Fibroblast of skin of right biceps (primary cell): ENCODE data around the gene LRRC49.
A peak's percentile ranks its signal among the peaks of the same experiment; 100 is the strongest.
"Not testable (repeated sequence)": the region's sequence is repeated elsewhere in the genome, so short reads cannot be mapped to it uniquely, and the experiment has no call there.

Source experiments
- DNase-seq: peaks from one replicate; pipeline ENCODE4 v3.0.0-alpha.2; 2013

The LRRC49 gene

DNA sequence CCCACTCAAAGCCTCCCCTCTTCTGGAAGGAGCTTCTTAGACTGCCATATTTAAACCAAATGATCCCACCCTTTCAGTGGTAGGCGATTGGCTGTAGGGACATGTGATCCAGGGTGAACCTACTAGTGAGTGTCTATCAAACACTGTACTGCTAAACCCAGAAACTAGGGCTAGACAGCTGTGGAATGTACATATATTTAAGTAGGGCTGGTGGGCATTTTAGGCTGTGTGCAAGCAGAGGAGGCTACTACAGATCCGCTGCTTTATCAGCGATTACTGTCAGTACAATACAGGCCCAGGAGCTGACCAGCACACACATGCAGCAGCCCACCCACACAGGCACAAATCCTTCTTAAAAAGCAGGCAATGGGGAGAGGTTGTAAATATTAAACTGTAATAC, 23.3 kb upstream of the LRRC49 start:
- no peak for DNase-seq

DNA sequence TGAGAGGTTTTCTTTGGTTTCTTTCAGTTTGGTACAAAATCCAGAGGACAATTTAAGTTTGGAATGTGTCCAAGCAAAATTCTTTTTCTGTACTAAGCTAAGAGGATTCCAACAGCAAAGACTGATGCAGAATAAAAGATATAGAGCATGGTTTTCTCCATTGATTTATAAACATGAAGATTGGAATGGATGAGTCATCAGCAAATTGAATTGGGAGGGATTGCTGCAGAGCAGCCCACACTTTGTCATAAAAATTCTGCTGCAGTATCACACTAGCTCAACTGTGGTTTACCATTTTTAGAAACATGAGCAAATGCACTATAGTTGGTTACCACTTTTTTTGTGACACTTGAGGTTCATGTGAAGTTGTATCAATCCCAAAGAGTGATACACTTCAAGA, 22.6 kb upstream of the LRRC49 start:
- DNase-seq = peak; percentile 91

DNA sequence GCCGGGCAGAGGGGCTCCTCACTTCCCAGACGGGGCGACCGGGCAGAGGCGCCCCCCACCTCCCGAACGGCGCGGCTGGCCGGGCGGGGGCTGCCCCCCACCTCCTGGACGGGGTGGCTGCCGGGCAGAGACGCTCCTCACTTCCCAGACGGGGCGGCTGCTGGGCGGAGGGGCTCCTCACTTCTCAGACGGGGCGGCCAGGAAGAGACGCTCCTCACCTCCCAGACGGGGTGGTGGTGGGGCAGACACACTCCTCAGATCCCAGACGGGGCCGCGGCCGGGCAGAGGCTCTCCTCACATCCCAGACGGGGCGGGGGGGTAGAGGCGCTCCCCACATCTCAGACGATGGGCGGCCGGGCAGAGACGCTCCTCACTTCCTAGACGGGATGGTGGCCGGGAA, 21.1 kb upstream of the LRRC49 start:
- DNase-seq = not testable (repeated sequence)

DNA sequence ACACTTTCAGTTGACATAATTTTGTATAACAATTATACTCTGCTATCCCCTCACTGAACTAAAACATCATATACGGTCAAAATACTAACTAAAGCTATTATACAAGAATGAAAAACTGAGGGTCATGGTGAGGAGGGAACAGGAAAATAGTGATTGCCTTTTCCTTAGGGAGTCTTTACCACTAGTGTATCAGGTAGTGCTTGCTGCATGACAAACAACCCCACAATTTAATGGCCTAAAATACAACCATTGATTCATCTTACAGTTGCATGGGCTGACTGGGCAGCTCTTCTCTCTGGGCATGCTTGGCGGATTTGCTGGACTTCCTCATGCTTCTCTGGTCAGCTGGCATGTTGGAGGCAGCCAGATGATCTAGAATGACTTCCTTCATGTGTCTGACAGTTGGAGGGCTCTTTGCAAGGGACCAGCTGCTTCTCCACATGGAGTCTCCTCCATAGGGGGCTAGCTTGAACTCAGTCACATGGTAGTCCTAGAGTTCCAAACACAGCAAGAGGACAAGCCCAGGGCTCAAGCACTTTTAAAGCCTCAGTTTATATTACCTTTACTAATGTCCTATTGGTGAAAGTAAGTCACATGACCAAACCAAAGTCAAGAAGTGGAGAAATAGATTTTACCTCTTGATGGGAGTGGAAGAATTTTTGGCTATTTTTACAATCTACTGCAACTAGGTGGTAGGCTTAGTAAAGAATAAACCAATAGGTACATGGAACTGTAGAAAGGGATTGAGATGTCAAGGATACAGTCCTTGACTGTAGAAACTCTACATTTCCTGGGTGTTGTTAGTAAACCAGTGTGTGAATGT, 19.2 kb upstream of the LRRC49 start:
- no peak for DNase-seq

DNA sequence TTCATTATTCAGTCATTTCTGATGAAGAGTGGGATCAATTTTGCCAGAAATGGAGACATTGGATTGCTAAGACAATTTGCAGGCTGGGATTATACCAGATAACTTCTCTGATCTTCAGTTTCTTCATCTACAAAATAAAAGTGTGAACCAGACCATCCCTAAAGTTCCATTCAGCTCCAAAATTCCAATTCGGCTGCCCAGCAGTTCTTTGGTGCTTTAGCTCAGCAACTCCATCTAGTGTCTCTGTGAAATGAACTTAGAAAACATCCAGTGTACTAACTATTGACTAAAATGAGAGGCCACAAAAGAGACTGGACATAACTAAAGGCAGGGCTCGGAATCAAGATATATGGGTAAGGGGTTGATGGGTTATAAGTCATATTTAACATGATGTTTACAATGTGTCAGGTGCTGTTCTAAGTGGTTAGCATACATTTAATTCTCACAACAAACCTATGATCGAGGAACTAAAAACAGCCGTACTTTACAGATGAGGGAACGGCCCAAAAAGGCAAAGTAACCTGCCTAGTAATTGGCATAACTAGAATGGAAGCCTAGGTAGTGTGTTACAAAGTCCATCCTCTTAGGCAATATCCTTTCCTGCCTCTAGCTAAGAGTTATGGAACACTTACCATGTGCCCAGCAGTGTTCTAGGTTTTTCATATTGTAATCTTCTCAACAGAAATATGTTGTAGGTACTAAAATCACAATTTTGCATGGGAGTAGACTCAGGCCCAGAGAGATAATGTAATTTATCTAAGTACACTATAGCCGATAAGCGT, 17.4 kb upstream of the LRRC49 start:
- peak; percentile 51 for DNase-seq

DNA sequence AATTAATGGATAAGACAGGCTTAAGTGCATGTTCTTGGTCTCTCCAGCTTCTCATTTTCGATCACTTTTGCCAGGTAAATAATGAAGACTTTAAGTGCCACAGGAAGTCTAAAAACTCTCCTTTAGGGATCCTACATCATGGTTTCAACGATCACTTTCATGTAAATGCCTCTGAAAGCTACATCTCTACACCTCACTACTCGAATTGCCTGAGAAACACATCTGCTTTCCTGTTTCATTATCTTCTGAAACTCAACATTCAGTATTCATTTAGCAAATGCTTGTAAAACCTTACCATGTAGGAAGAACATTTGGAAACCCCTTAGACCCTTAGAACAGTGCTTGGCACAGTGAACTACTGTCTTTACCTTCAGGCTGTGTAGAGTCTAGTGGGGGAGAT, 16.6 kb upstream of the LRRC49 start:
- no peak for DNase-seq

DNA sequence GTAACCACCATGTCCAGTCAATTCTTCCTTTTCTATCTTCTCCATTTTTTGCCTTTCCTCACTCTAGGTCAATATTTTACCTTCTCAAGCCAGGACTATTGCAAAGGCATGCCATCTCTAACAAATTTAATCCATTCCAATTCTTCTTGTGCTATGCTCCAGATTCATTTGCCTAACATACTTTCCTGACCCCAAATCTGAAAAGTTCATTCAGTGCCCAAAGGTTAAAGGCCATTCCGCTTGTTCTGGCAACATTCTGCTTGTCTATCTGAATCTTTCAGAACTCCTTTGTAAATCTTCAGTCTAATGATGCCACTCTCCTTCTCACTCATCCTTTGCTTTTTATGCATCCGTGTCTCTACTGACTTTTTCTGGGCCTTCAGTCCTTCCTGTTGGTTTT, 15.9 kb upstream of the LRRC49 start:
- no peak for DNase-seq

DNA sequence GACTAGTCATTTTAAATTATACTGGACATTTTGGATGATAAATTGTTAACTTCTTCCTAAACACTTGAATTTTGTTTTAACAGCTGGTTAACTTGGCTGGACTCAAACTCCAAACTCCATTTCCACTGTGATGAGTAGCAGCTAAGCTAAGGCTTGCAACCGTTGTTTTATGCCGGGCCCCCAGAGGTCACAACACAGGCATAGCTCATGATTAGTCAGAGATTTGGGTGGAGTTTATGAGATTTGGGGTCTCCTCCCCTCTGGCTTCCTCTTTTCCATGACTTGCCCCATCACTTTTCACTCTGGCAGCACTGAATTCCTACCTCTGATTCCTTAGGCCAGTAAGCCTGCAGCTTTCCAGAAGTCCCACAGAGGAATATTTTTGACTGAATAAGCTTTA, 13.2 kb upstream of the LRRC49 start:
- peak; percentile 81 for DNase-seq

DNA sequence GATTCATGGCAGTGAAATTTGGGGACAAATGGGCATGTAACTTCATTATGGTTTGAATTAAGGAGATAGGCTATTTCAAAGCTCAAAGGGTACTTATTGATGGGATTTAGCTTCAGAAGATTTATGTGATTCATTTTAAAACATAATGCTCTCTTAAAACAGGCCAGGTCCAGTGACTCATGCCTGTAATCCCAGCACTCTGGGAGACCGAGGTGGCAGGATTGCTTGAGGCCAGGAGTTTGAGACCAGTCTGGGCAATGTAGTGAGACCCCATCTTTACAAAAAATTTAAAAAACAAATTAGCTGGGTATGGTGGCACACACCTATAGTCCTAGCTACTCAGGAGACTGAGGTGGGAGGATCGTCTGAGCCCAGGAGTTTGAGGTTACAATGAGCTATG, 11.8 kb upstream of the LRRC49 start:
- DNase-seq = peak; percentile 19

DNA sequence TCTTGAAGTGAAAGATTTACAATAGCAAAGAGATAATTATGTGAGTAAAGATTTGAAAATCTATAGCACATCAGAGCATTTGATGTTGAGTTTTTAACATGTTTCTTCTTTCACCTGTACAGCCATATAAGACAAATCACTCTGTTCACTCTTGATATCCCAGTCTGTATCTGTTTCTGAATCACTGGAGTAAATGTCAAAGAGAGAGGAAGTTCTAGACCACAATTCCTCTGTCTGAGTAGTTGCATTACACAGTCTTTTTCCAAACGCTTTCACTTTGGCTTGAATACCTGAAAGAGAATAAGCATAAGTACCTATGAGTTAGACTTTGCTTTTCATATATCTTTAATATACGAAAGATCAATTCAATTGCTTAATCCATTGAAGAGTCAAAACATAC, 10.3 kb upstream of the LRRC49 start:
- DNase-seq = no peak

DNA sequence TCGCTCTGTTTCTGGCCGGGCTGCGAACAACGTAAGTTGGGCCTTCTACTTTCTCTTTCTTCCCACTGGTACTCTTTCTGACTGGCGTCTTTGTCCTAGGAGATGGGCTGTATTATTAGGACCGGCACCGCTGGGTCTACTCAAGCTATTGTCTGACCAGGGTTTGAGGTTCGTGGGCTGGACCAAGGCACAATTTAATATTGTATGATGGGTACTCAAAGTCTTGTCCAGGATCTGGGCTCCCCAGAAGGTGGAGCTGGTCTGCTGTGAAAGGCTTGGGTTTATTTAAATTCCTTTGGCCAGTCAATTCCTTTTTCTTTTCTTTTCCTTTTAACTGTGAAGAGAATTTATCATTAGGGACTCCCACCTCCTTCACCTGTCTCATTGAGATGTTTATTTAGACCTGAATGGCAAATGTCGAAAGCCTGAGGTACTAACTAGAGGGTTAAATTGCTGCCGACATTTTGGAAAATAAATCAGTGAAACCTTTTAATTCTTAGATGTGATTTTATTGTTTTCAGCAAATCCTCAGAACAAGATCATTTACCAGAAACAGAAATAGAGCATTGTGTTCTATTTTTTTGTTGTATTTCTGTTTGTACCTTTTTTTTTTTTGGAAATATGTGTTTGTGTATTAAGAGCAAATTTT, 410 bp downstream of the LRRC49 start:
- DNase-seq = peak; percentile 74

DNA sequence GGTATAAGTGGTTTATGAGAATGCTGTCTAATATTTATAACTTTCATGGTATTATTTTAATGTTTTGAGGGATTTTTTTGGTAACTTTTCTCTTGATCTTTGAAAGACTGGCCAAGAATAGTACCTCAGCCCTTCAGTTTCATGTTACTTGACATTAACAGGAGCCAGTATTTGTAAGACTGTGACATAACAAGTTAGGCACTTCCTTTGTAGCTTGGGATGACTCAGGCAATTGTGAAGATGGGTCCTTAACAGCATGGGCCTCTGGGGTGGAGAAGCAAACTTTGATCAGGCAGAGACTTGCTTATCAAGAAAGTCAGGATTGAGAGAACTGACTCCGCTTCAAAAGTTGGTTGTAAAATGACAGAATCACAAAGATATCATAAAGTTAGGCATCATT, 9.5 kb downstream of the LRRC49 start:
- DNase-seq = peak; percentile 92

DNA sequence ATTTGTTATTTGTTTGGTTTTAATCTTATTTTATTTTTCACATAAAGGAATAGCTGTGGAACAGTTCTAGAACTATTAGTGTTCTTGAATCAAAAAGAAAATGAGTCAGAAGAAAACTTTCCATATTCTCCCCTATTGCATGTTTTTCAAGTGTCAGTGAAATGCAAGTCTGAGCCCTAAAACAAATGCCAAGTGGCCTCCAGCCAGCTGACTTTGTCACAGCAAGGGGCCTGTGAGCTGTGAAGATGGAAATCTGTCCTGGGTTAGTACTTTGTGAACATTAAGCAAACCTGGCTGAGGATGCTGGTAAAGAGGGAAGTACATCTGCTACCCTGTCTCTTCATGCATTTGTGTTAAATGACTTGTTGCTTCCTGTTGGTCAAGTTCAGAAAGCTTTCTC, 14.2 kb downstream of the LRRC49 start:
- DNase-seq = peak; percentile 65

DNA sequence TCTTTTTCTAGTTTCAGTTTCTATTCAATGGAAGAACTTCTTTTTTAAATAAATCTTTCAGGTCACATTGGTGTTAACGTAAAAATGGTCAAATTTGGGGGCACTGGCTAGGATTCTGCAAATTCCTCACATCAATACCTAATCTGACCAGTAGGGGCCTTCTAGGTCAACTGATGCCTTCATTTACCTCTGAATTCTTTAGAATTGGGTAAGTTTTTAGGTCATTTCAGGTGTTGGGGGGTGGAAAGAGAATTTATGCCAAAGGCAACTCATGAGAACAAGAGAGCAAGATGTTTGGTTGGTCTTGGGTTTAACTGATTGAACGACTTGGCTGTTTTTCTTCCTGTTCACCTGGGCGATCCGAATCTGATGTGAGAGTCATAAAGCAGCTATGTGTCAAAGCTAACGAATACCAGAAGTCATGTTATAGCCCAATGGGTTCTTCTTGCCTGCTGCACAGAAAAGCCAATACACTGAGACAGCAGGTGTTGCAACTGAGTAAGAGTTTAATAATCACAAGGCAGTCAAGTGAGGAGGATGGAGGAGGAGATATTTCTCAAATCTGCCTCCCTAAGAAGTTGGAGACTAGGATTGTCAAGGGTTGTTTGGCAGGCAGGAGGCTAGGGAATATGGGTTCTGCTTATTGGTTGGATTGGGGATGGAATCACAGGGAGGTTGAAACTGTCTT, 15.3 kb downstream of the LRRC49 start:
- no peak for DNase-seq

DNA sequence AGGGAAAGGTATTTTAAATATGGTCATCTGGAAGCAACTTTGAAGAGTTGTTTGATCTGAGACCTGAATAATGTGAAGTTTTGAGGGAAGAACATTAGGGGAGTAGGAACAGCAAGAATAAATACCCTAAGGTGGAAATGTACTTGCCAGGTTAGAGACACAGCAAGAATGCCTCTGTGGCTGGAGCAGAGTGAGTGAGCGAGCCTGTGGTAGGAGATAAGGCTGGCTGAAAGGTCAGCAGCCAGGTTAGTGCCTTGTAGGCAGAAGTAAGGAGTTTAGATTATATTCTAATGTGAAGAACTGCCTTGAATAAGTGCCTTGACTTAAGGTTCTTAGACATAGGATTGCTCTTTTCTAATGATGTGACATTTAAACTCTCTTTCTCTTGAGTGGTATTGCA, 18.3 kb downstream of the LRRC49 start:
- DNase-seq = no peak

DNA sequence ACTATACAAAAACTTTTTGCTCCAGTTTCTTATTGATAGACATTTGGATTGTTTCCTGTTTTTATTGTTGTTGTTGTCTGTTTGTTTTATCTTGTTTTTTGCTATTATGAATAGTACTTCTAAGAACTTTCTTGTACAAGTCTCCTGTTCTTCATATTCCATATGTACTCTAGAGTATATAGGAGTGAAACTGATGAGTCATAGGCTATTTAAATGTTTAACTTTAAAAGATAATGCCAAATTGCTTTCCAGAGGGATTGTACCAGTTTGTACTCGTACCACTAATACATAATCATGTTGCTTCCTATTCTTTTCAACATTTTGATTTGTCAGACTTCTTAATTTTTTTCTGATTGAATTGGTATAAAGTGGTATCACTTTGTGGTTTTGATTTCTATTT, 19.6 kb downstream of the LRRC49 start:
- no peak for DNase-seq

DNA sequence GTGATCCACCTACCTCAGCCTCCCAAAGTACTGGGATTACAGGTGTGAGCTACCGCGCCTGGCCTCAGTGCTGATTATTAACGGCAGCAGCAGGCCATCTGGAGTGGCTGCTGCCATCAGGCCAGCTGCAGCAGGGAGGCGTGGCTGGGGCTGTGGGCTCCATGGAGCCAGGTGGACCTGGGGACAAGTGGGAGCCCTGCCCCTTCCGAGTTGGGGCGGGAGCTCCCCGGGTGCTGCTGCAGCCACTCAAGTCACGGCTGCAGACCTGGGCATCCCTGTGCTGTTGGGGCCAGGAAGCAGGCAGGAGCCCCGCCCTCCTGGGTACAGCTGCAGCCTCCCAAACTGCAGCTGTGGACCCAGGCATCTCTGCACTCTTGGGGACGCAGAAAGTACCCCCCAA, 23.9 kb downstream of the LRRC49 start:
- DNase-seq = no peak

DNA sequence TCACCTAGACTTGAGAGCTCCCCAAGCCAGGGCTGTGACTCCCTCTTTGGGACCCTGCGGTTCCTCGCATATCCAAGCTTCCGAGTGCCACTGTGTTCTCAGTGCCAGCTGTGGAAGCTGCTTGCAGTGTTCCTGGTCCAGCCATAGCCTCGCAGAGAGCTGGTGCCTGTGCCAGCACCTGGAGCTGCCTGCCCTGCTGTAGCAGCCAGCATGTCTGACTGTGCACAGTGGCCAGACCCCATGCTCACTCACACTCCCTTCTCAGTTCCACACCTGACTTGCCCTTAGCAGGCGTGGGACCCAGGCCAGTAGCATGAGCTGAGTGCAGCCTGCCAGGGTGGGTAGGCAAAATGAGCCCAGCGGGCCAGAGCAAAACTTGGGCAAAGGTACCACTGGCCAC, 25.3 kb downstream of the LRRC49 start:
- DNase-seq = no peak

DNA sequence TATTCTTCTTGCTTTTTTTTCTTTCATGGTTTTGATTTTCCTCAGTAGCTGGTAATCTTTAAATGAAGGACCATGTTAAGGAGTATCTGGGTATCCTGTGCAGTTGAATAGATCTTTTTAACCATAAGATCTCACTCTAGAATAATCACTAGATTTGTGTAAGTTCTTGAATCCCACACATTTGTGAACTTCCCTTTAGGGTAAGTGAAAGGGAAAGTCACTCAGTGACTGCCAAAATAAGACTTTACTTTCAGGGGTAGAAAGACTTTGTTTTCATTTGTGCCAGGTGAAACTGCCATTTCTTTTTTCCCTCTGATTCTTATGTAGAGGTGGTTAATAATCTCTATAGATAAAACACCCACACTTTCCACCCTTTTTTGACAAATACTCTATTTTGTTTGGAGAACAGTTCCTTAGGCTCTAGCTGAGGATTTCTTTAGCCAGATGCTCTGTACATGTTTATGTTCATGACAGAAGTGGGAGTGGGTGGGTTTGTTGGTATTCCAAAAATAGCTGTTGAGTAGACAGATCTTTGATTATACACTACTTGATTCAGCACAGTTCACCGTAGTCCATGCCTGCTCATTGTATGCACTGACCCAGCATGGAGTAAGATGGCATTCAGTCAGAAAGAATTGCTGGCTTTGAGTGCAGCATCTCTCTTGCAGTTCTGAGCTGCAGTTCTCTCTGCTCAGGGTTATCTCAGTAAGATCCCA, 28.5 kb downstream of the LRRC49 start:
- no peak for DNase-seq

DNA sequence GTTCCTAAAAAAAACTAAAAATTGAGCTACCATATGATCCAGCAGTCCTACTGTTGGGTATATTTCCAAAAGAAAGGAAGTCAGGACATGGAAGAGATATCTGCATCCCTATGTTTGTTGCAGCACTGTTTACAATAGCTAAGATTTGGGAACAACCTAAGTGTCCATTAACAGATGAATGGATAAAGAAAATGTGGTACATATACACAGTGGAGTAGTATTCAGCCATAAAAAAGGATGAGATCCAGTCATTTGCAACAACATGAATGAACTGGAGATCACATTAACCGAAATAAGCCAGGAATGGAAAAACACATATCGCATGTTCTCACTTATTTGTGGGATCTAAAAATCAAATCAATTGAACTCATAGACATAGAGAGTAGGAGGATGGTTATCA, 29.5 kb downstream of the LRRC49 start:
- no peak for DNase-seq

DNA sequence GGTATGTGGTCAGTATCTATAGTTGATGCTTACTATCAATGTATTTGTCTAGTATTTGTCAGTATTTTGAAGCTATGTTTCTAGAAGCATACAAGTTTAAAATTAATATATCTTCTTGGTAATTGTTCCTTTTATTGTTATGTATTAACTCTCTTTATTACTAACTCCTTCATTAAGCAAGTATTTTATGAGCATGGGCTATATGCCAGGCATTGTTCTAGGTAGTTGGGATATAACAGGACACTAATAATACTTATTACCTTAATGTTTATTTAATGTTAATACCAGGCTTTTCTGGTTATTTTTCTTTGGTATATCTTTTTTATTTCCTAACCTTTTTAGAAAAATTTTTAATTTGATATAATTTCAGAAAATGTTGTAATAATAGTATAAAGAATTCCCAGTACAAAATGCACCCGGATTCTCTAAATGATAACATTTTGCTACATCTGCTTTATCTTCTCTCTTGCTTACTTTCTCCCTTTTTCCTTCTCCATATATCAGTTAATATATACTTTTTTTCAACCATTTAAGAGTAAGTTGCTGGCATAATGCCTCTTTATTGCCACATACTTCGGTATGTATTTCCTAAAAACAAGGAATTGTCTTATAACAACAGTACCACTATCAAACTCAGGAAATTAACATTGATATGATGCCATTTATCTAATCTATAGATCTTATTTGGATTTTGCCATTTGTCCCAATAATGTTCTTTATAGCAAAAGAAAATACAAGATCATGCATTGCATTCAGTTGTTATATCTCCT, 30.9 kb downstream of the LRRC49 start:
- DNase-seq = peak; percentile 28

DNA sequence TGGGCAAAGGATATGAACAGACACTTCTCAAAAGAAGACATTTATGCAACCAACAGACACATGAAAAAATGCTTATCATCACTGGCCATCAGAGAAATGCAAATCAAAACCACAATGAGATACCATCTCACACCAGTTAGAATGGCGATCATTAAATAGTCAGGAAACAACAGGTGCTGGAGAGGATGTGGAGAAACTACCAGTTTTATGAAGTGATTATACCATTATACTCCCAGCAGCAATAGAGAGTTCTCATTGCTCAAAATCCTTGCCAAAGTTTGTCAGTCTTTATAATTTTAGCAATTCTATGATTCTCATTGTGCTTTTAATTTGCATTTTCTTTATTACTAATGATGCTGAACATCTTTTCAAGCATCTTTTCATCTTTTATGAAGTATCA, 34.3 kb downstream of the LRRC49 start:
- not testable (repeated sequence) for DNase-seq
